GM18870 (cell line): Measurements from ENCODE around the gene KRTAP20-2.

ENCODE experiments used
- ATAC-seq: cut with Tn5 transposase; IDR thresholded peaks from one replicate; pipeline ENCODE4 v1.9.1; 2021; ENCODE audit warnings: moderate library complexity; ENCODE audit not compliant: unreplicated experiment

The KRTAP20-2 gene

GRCh38 chr21:30672985-30673650, 38.1 kb downstream of the KRTAP20-2 start:
- ATAC-seq: no peak

- no peak for ATAC-seq
These were observed 39.3 kb downstream of the KRTAP20-2 start for GRCh38 chr21:30674312-30674711.

GRCh38 chr21:30676737-30677136, 41.7 kb downstream of the KRTAP20-2 start:
- no peak for ATAC-seq

DNA sequence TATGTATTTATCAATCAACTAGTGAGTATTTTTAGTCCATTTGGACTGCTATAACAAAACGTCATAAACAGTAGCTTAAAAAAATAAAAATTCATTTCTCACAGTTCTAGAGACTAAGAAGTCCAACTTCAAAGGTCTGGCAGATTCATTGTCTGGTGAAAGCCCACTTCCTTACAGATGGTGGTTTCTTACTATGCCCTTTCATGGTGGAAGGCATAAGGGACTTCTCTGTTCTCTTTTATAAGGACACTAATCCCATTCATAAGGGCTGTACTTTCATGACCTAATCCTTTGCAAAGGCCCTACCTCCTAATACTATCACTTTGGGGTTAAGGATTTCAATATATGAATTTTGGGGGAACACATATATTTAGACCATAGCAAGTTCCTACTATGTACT, 45.6 kb downstream of the KRTAP20-2 start:
- no peak for ATAC-seq

DNA sequence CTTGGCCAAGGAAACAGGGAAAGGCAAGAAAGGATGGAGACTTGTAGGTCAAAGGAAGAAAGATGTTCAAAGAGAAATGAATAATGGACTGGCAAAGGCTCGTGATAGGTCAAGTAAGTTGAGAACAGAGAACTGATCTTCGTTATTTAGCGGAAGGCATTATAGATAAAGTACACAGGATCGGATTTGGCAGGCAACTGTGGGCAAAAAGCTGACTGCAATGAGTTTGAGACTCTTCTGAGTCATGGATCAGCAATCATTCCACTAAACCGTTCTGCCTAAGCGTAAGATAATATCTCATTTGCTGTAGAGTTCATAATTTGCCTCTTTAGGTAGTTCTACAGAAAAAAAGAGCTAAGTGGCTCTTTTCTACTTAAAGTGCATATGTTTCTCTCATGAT, 49.5 kb downstream of the KRTAP20-2 start:
- ATAC-seq: no peak
